OCI-LY1 (cell line): Measurements from ENCODE around the gene GPATCH3.

Experiments used
- EZH2 ChIP-seq: fragments of 200-600 bp; sonication (generic), shearing (Covaris generic); IDR thresholded peaks from 2 replicates; pipeline ENCODE4 v1.8.0; 2017; ENCODE audit warnings: borderline replicate concordance, mixed run types, mild to moderate bottlenecking, antibody characterized with exemption, low read length, moderate library complexity, mixed read lengths
- TF ChIP-seq, protein P1 (sequence below): fragments of 200-600 bp; sonication (generic), shearing (Covaris generic); IDR thresholded peaks from 2 replicates; pipeline ENCODE4 v1.5.1; 2017; ENCODE audit warnings: mild to moderate bottlenecking, antibody characterized with exemption, low read length, moderate library complexity, mixed read lengths

- TF ChIP-seq, protein P1, sequence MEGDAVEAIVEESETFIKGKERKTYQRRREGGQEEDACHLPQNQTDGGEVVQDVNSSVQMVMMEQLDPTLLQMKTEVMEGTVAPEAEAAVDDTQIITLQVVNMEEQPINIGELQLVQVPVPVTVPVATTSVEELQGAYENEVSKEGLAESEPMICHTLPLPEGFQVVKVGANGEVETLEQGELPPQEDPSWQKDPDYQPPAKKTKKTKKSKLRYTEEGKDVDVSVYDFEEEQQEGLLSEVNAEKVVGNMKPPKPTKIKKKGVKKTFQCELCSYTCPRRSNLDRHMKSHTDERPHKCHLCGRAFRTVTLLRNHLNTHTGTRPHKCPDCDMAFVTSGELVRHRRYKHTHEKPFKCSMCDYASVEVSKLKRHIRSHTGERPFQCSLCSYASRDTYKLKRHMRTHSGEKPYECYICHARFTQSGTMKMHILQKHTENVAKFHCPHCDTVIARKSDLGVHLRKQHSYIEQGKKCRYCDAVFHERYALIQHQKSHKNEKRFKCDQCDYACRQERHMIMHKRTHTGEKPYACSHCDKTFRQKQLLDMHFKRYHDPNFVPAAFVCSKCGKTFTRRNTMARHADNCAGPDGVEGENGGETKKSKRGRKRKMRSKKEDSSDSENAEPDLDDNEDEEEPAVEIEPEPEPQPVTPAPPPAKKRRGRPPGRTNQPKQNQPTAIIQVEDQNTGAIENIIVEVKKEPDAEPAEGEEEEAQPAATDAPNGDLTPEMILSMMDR: no peak
- no peak for TF ChIP-seq EZH2
Observed at GRCh38 chr1:26863685-26864077, 36.6 kb downstream of the GPATCH3 start.
